Measurements from ENCODE around the gene ASB14. TPM values are rescaled to one million over a fixed set of nuclear protein-coding genes. Genes with fewer than 3 reads are reported as not detected.
A peak's percentile ranks its signal among the peaks of the same experiment; 100 is the strongest.

The ASB14 gene
- total and polyA plus RNA-seq, 2 donors (not counting 1 experiment from before 2014, with no cell fraction given): not detected

GRCh38 chr3:57227204-57227929, 65.1 kb downstream of the ASB14 start, which contains the start of gene APPL1:
TSS of gene APPL1 (plus strand) at chr3:57227729. CDS start at chr3:57227884, 155 bp downstream.
- no peaks in the 10 kb centered on the region for H3K9me3 ChIP-seq (ENCODE audit: control extremely low read depth in 1 of 3, control insufficient read depth in 2 of 3, insufficient read depth in 1 of 3, low read length in 2 of 3)
- peak within 1 kb of the TSS; percentile 96 for H3K4me2 ChIP-seq (replicated peaks; ENCODE audit: low read depth, low read length, poor library complexity, severe bottlenecking)
- ChIA-PET POLR2A (no interaction called here), CTCF (interaction anchor here (0.6 to 1.5 kb wide), 7 partner anchors 9 to 950 kb away, joined by 3 to 4 read pairs (median 3); no protein-coding TSS in a partner anchor)
- peak within 1 kb of the TSS; percentile 69 to 91 (median 77) for H3K4me3 ChIP-seq (ENCODE audit: control extremely low read depth in 1 of 5, extremely low read depth in 1 of 5, insufficient read depth in 1 of 5, low read depth in 2 of 5, low read length in 4 of 5)
- peak; percentile 92 for DNase-seq
- H3K36me3 ChIP-seq (replicated peaks in 1 of 2; ENCODE audit: control extremely low read depth in 1 of 2, control insufficient read depth in 1 of 2, extremely low read depth in 1 of 2, insufficient read depth in 2 of 2, low read length in 1 of 2): peaks cover 0 to 2% of the 10 kb centered on the region in 2 experiments
- peaks cover 19 to 23% of the 10 kb centered on the region in 2 donors for H3K4me1 ChIP-seq (ENCODE audit: control insufficient read depth in 2 of 2, insufficient read depth in 2 of 2, low read length in 2 of 2)
- H3K27ac ChIP-seq (ENCODE audit: low read length in 2 of 2): peak within 1 kb of the TSS; percentile 55 to 79
- H3K9ac ChIP-seq (ENCODE audit: low read length): peak within 1 kb of the TSS; percentile 92
- Mint-ChIP-seq H3K4me3 (peak within 1 kb of the TSS; percentile 94), H3K27me3 (no peaks in the 10 kb centered on the region), H3K27ac (peak within 1 kb of the TSS; percentile 91), H3K9me3 (ENCODE audit: insufficient read depth) (no peaks in the 10 kb centered on the region), H3K4me1 (peaks cover 38% of the 10 kb centered on the region)
- peak within 1 kb of the TSS; percentile 94 for H2AFZ ChIP-seq (ENCODE audit: insufficient read depth, low read depth, low read length, poor library complexity, severe bottlenecking)
- intact Hi-C loops (cut with micrococcal nuclease): loop anchor here (1.0 to 10.0 kb wide), 8 partner anchors 57 to 545 kb away; partner anchors contain the start of genes ARF4, ARHGEF3, DENND6A and SLMAP
- peak; percentile 95 for ATAC-seq (ENCODE audit: low read depth)
- TF ChIP-seq EZH2 (IDR thresholded peaks at IDR 0.05; ENCODE audit: borderline replicate concordance, insufficient read depth, low read depth, low read length, poor library complexity, severe bottlenecking) (no peak), CTCF (IDR thresholded peaks at IDR 0.05) (no peak)
- H4K20me1 ChIP-seq (ENCODE audit: control insufficient read depth, insufficient read depth, low read length, poor library complexity, severe bottlenecking): no peaks in the 10 kb centered on the region
- H3K79me2 ChIP-seq (ENCODE audit: control insufficient read depth, insufficient read depth, low read length): peaks cover 52% of the 10 kb centered on the region
- WGBS (ENCODE audit: insufficient coverage): under 1% methylated on average over 71 of the region's 71 CpGs
- H3K27me3 ChIP-seq (replicated peaks in 1 of 4; ENCODE audit: control extremely low read depth in 1 of 4, control insufficient read depth in 3 of 4, insufficient read depth in 4 of 4, low read length in 3 of 4): no peaks in the 10 kb centered on the region

GRCh38 chr3:57226176-57226575, 66.3 kb downstream of the ASB14 start:
- Histone ChIP-seq H3K36me3 (replicated peaks in 1 of 2; ENCODE audit: control extremely low read depth in 1 of 2, control insufficient read depth in 1 of 2, extremely low read depth in 1 of 2, insufficient read depth in 2 of 2, low read length in 1 of 2) (no peaks in the 10 kb centered on the region), H4K20me1 (ENCODE audit: control insufficient read depth, insufficient read depth, low read length, poor library complexity, severe bottlenecking) (no peaks in the 10 kb centered on the region), H3K4me1 (ENCODE audit: control insufficient read depth in 2 of 2, insufficient read depth in 2 of 2, low read length in 2 of 2) (peaks cover 16 to 20% of the 10 kb centered on the region in 2 donors), H3K79me2 (ENCODE audit: control insufficient read depth, insufficient read depth, low read length) (peaks cover 40% of the 10 kb centered on the region), H3K4me2 (replicated peaks; ENCODE audit: low read depth, low read length, poor library complexity, severe bottlenecking) (no peak overlapping the region), H3K9me3 (ENCODE audit: control extremely low read depth in 1 of 3, control insufficient read depth in 2 of 3, insufficient read depth in 1 of 3, low read length in 2 of 3) (no peaks in the 10 kb centered on the region), H3K4me3 (ENCODE audit: control extremely low read depth in 1 of 5, extremely low read depth in 1 of 5, insufficient read depth in 1 of 5, low read depth in 2 of 5, low read length in 4 of 5) (no peak overlapping the region), H3K27me3 (replicated peaks in 1 of 4; ENCODE audit: control extremely low read depth in 1 of 4, control insufficient read depth in 3 of 4, insufficient read depth in 4 of 4, low read length in 3 of 4) (no peaks in the 10 kb centered on the region), H3K27ac (ENCODE audit: low read length in 2 of 2) (no peak overlapping the region), H3K9ac (ENCODE audit: low read length) (no peak overlapping the region), H2AFZ (ENCODE audit: insufficient read depth, low read depth, low read length, poor library complexity, severe bottlenecking) (peak overlapping the region; percentile 94)
- CTCF ChIA-PET: interaction anchor here (1.1 kb wide), 1 partner anchor 56 kb away, joined by 3 read pairs; no protein-coding TSS in a partner anchor
- Mint-ChIP-seq H3K9me3 (ENCODE audit: insufficient read depth) (no peaks in the 10 kb centered on the region), H3K27ac (peak overlapping the region; percentile 70), H3K4me1 (peaks cover 34% of the 10 kb centered on the region), H3K27me3 (no peaks in the 10 kb centered on the region), H3K4me3 (peak overlapping the region; percentile 69)
- intact Hi-C loops (cut with micrococcal nuclease): loop anchor here (5.0 to 10.0 kb wide), 6 partner anchors 151 to 544 kb away; partner anchors contain the start of genes ARHGEF3, DENND6A, SLMAP and TASOR
- no peak for TF ChIP-seq CTCF (IDR thresholded peaks at IDR 0.05)
- TF ChIP-seq EZH2 (IDR thresholded peaks at IDR 0.05; ENCODE audit: borderline replicate concordance, insufficient read depth, low read depth, low read length, poor library complexity, severe bottlenecking): no peak
- POLR2A ChIA-PET: interaction anchor here (0.7 kb wide), 1 partner anchor 488 kb away, joined by 3 read pairs; no protein-coding TSS in a partner anchor
- no peak for DNase-seq
- no CpG with 5 or more reads among the region's 2 CpGs for WGBS (ENCODE audit: insufficient coverage)
- no peak for ATAC-seq (ENCODE audit: low read depth)
